Transverse colon (tissue), 4 donors: Measurements from ENCODE around the gene STAB1. TPM values are rescaled to one million over a fixed set of nuclear protein-coding genes. Genes with fewer than 3 reads are reported as not detected.

Experiments used
- DNase-seq: peaks from one replicate; pipeline ENCODE4 v3.0.0-alpha.2; 2019
- H3K27ac ChIP-seq, 4 donors: fragments of 200-600 bp; sonication (generic); 2 replicates each; pipeline ENCODE4 v1.5.1; 2016 to 2018; ENCODE audit warnings: inconsistent platforms in 4 of 4
- H3K27me3 ChIP-seq: fragments of 200-600 bp; sonication (generic); 2 replicates; pipeline ENCODE4 v1.5.1; 2017; ENCODE audit warnings: inconsistent platforms
- H3K36me3 ChIP-seq, 4 donors: fragments of 200-600 bp; sonication (generic); 2 replicates each; pipeline ENCODE4 v1.5.1; 2017 to 2019; ENCODE audit warnings: inconsistent platforms in 4 of 4
- H3K4me1 ChIP-seq, 4 donors: fragments of 200-600 bp; sonication (generic); 2 replicates each; pipeline ENCODE4 v1.5.1; 2017 to 2020; ENCODE audit warnings: inconsistent platforms in 4 of 4
- H3K4me3 ChIP-seq, 4 donors: fragments of 200-600 bp; sonication (generic); 1 replicate in 1 of 4; 2 replicates in 3 of 4; pipeline versions ENCODE4 v1.5.1 to v1.6.1; 2017 to 2019; ENCODE audit warnings: inconsistent platforms in 4 of 4
- H3K9me3 ChIP-seq, 2 donors: fragments of 200-600 bp; sonication (generic); 2 replicates each; pipeline ENCODE4 v1.5.1; 2017 to 2019; ENCODE audit warnings: inconsistent platforms in 2 of 2
- CTCF ChIP-seq, 5 experiments: fragments of 200-600 bp in 3 of 5; fragments of 450-650 bp in 2 of 5; sonication (generic) in 3 of 5; IDR thresholded peaks; 1 replicate in 2 of 5; 2 replicates in 3 of 5; pipeline ENCODE4 v1.5.1; 2016 to 2017; ENCODE audit warnings: antibody characterized with exemption in 5 of 5, inconsistent platforms in 3 of 5, mild to moderate bottlenecking in 2 of 5, moderate library complexity in 1 of 5
- EP300 ChIP-seq: sonication (generic); formaldehyde crosslinking; IDR thresholded peaks from one replicate; pipeline ENCODE4 v1.6.1; 2017; ENCODE audit warnings: antibody characterized with exemption, low read depth
- POLR2A ChIP-seq: fragments of 450-650 bp; IDR thresholded peaks from one replicate; pipeline ENCODE4 v1.6.1; 2016; ENCODE audit warnings: antibody characterized with exemption, mild to moderate bottlenecking, moderate library complexity
- POLR2AphosphoS5 ChIP-seq, 3 donors: sonication (generic); formaldehyde crosslinking; IDR thresholded peaks; one replicate each; pipeline ENCODE4 v1.6.1; 2016; ENCODE audit warnings: antibody characterized with exemption in 3 of 3
- WGBS, 2 donors: methylation state at CpG; one replicate each; pipeline ENCODE4 v1.1.5; 2018; ENCODE audit warnings: low coverage in 1 of 2; 5-methylcytosine and 5-hydroxymethylcytosine counted together
- in situ Hi-C, 4 donors: fragments of 200-750 bp; cut with MboI; loops; one replicate each; pipeline versions ENCODE4 v1.15.0 to v1.15.1; 2017; ENCODE audit warnings: low sequenced_read_pairs in 3 of 4, low pct_ligation_motif_present in 1 of 4, low pct_unique_long_range_greater_than_20kb in 1 of 4
- intact Hi-C: fragments of 100-400 bp; cut with DNase I; formaldehyde crosslinking; loops from one replicate; pipeline ENCODE4 v1.15.1; 2023; ENCODE audit warnings: low total_unique reads
- total RNA-seq, 4 donors: library from RNA; depleted of rRNA; stranded (reverse); fragments of >200 nt; gene quantifications; one replicate each; pipeline ENCODE4 v1.1.0, GENCODE V29; 2016

The STAB1 gene
- total RNA-seq, 4 donors from 2014 or later: 42.6 to 152 (median 70.3) TPM

GRCh38 chr3:52447512-52448355 lies 47.4 kb upstream of the STAB1 start:
- in situ Hi-C loops: no loop called here
- peaks cover 5 to 15% (median 9%) of the 10 kb centered on the region in 4 donors for H3K4me1 ChIP-seq
- no peaks in the 10 kb centered on the region for H3K27me3 ChIP-seq
- WGBS, 2 donors: 73 to 83% methylated on average over 4 to 12 of the region's 12 CpGs
- H3K36me3 ChIP-seq: no peaks in the 10 kb centered on the region
- no peak overlapping the region for H3K4me3 ChIP-seq
- intact Hi-C loops: no loop called here
- DNase-seq: no peak
- TF ChIP-seq POLR2AphosphoS5 (IDR thresholded peaks at IDR 0.05) (no peak), EP300 (no peak), CTCF (IDR thresholded peaks at IDR 0.05) (no peak), POLR2A (no peak)
- H3K9me3 ChIP-seq: no peaks in the 10 kb centered on the region
- no peak overlapping the region for H3K27ac ChIP-seq

DNA sequence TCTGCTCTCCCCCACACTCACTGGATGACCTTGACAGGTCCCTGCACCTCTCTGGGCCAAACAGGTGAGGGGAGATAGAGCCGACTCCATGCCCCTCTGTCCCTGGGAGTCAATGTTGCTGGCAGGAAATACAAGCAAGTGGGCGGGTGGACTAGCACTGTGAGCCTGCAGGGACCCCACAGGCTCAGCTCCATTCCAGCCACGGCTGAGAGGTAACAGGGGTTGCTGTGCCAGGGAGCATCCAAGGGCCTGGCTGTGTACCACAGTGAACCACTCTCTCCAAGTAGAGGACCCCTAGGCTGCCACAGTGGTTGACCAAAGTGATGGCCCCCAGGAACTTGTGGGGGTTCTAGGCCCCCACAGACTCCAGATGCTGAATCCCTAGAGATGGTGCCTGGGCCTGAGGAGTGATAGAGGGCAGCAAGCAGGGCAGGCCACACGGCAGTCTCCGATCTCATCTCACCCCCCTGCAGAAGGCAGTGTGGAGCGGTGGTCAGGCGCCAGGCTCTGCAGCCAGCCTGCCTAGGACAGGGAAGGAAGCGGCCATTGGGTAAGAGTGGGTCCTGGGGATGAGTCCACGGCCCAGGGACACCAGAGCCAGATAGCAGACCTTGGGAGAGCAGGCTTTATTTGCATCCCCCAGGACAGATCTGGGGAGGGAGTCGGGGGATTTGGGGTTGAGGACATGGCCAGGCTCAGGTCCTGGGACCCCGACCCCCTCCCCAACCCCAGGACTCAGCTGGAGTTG lies 44.5 kb upstream of the STAB1 start:
- no peaks in the 10 kb centered on the region for H3K36me3 ChIP-seq
- in situ Hi-C loops (no loop called here), intact Hi-C loops (no loop called here)
- no peak overlapping the region for H3K27ac ChIP-seq
- H3K4me3 ChIP-seq: no peak overlapping the region
- WGBS, 2 donors: 80% methylated on average over 11 of the region's 11 CpGs; no CpG with 5 or more reads in 1 of the 2 donors
- no peaks in the 10 kb centered on the region for H3K27me3 ChIP-seq
- peaks cover 9 to 23% (median 15%) of the 10 kb centered on the region in 4 donors for H3K4me1 ChIP-seq
- DNase-seq: no peak
- TF ChIP-seq POLR2AphosphoS5 (IDR thresholded peaks at IDR 0.05): no peak
- TF ChIP-seq POLR2A: no peak
- no peak for TF ChIP-seq EP300
- TF ChIP-seq CTCF (IDR thresholded peaks at IDR 0.05): no peak
- no peaks in the 10 kb centered on the region for H3K9me3 ChIP-seq

GRCh38 chr3:52451237-52452083 lies 43.7 kb upstream of the STAB1 start:
- no peak for DNase-seq
- TF ChIP-seq EP300: no peak
- TF ChIP-seq CTCF (IDR thresholded peaks at IDR 0.05): no peak
- no peak for TF ChIP-seq POLR2A
- TF ChIP-seq POLR2AphosphoS5 (IDR thresholded peaks at IDR 0.05): no peak
- WGBS, 2 donors: 83% methylated on average over 23 of the region's 24 CpGs; no CpG with 5 or more reads in 1 of the 2 donors
- Histone ChIP-seq H3K27ac (no peak overlapping the region), H3K4me3 (no peak overlapping the region), H3K4me1 (peaks cover 9 to 29% (median 20%) of the 10 kb centered on the region in 4 donors), H3K9me3 (no peaks in the 10 kb centered on the region), H3K36me3 (no peaks in the 10 kb centered on the region), H3K27me3 (no peaks in the 10 kb centered on the region)
- intact Hi-C loops (no loop called here), in situ Hi-C loops (no loop called here)
